Right atrium auricular region (tissue), 2 donors: Measurements from ENCODE around the gene JAZF1. TPM values are rescaled to one million over a fixed set of nuclear protein-coding genes. Genes with fewer than 3 reads are reported as not detected.
A peak's percentile ranks its signal among the peaks of the same experiment; 100 is the strongest.

Experiments
- DNase-seq: peaks from one replicate; pipeline ENCODE4 v3.0.0-alpha.2; 2019; ENCODE audit warnings: low spot score
- H3K27ac ChIP-seq, 2 donors: fragments of 200-600 bp; sonication (generic); 1 replicate in 1 of 2; 2 replicates in 1 of 2; pipeline ENCODE4 v1.5.1; 2016 to 2019
- H3K27me3 ChIP-seq, 2 donors: fragments of 200-600 bp; sonication (generic); one replicate each; pipeline versions ENCODE4 v1.5.1 to v1.6.0; 2017 to 2019
- H3K36me3 ChIP-seq: fragments of 200-600 bp; sonication (generic); one replicate; pipeline ENCODE4 v1.5.1; 2016
- H3K4me1 ChIP-seq, 2 donors: fragments of 200-600 bp; sonication (generic); one replicate each; pipeline versions ENCODE4 v1.5.1 to v1.6.0; 2017 to 2019
- H3K4me3 ChIP-seq, 2 donors: fragments of 200-600 bp; sonication (generic); 1 replicate in 1 of 2; 2 replicates in 1 of 2; pipeline ENCODE4 v1.5.1; 2017 to 2019; ENCODE audit warnings: mild to moderate bottlenecking in 1 of 2, moderate library complexity in 1 of 2
- H3K9me3 ChIP-seq, 2 donors: fragments of 200-600 bp; sonication (generic); one replicate each; pipeline ENCODE4 v1.5.1; 2019
- total RNA-seq, 2 donors: library from RNA; depleted of rRNA; stranded (reverse); fragments of >200 nt; gene quantifications; one replicate each; pipeline ENCODE4 v1.1.0, GENCODE V29; 2016
- TF ChIP-seq, protein P1 (sequence below), 2 donors: fragments of 200-600 bp; sonication (generic); IDR thresholded peaks; one replicate each; pipeline ENCODE4 v1.5.1; 2019; ENCODE audit warnings: antibody characterized with exemption in 2 of 2

The JAZF1 gene
- total RNA-seq, result 10 to 100 TPM; 13.2 to 18.5 TPM

DNA sequence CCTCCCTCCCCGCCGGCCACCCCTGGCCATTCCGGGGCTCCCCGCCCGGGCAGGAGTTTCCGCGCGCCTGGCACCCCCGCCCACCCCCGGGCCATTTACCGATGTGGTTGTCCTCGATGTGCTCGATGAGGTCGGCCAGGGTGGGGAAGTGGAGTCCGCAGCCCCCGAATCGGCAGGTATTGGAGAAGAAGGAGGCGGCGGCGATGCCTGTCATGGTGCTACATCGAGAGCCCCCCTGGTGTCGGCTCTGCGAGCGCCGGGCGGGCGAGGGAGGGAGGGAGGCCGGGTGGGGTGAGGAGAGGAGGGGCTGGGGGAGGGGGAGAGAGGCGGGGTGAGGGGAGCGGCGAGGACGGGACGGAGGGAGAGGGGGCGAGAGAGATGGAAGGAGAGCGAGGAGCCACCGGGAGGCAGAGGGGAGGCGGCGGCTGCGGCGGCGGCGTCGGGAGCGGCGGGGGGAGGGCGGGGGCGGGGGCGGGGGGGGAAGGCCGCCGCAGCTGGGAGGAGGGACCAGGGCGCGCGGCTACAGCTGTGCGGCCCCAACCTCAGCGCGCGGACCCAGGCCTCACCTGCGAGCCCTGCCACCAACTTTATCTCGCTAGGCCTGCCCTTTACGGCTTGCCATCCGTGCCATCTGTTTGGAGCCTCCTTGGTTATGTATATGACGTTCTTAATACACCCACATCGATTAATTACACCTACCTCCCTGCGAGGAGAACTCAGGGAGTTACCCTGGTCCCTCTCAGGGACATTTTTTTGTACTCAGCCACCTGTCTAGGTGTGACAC, at the start of gene JAZF1:
Gene JAZF1 (minus strand): TSS at position 432 of the 784 bp plus-strand sequence.
- DNase-seq, result no peak
- H3K9me3 ChIP-seq, result no peaks in the 10 kb centered on the region
- peak within 1 kb of the TSS; percentile 87 to 95 for H3K4me3 ChIP-seq
- H3K4me1 ChIP-seq, result peaks cover 0 to 43% of the 10 kb centered on the region in 2 donors
- peak within 1 kb of the TSS; percentile 90 to 93 for H3K27ac ChIP-seq
- TF ChIP-seq, protein P1, sequence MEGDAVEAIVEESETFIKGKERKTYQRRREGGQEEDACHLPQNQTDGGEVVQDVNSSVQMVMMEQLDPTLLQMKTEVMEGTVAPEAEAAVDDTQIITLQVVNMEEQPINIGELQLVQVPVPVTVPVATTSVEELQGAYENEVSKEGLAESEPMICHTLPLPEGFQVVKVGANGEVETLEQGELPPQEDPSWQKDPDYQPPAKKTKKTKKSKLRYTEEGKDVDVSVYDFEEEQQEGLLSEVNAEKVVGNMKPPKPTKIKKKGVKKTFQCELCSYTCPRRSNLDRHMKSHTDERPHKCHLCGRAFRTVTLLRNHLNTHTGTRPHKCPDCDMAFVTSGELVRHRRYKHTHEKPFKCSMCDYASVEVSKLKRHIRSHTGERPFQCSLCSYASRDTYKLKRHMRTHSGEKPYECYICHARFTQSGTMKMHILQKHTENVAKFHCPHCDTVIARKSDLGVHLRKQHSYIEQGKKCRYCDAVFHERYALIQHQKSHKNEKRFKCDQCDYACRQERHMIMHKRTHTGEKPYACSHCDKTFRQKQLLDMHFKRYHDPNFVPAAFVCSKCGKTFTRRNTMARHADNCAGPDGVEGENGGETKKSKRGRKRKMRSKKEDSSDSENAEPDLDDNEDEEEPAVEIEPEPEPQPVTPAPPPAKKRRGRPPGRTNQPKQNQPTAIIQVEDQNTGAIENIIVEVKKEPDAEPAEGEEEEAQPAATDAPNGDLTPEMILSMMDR (IDR thresholded peaks at IDR 0.05), result no peak
- H3K27me3 ChIP-seq, result no peaks in the 10 kb centered on the region
- H3K36me3 ChIP-seq, result no peaks in the 10 kb centered on the region

- Histone ChIP-seq H3K4me1 (no peaks in the 10 kb centered on the region), H3K4me3 (no peak overlapping the region), H3K36me3 (no peaks in the 10 kb centered on the region), H3K27ac (no peak overlapping the region), H3K27me3 (no peaks in the 10 kb centered on the region), H3K9me3 (no peaks in the 10 kb centered on the region)
- DNase-seq, result no peak
- TF ChIP-seq, protein P1 (IDR thresholded peaks at IDR 0.05), result no peak
These were observed 49.7 kb upstream of the JAZF1 start for GRCh38 chr7:28230261-28230660.

- TF ChIP-seq, protein P1 (IDR thresholded peaks at IDR 0.05), result no peak
- Histone ChIP-seq H3K4me1 (no peaks in the 10 kb centered on the region), H3K36me3 (no peaks in the 10 kb centered on the region), H3K4me3 (no peak overlapping the region), H3K9me3 (no peaks in the 10 kb centered on the region), H3K27ac (no peak overlapping the region), H3K27me3 (no peaks in the 10 kb centered on the region)
- no peak for DNase-seq
These were observed 47.8 kb upstream of the JAZF1 start for GRCh38 chr7:28228396-28228795.

GRCh38 chr7:28226003-28226402, 45.4 kb upstream of the JAZF1 start:
- no peaks in the 10 kb centered on the region for H3K27me3 ChIP-seq
- no peak overlapping the region for H3K27ac ChIP-seq
- H3K4me1 ChIP-seq, result no peaks in the 10 kb centered on the region
- H3K9me3 ChIP-seq, result no peaks in the 10 kb centered on the region
- DNase-seq, result no peak
- H3K4me3 ChIP-seq, result no peak overlapping the region
- TF ChIP-seq, protein P1 (IDR thresholded peaks at IDR 0.05), result no peak
- no peaks in the 10 kb centered on the region for H3K36me3 ChIP-seq

- no peak overlapping the region for H3K27ac ChIP-seq
- no peaks in the 10 kb centered on the region for H3K27me3 ChIP-seq
- TF ChIP-seq, protein P1 (IDR thresholded peaks at IDR 0.05), result no peak
- H3K36me3 ChIP-seq, result no peaks in the 10 kb centered on the region
- H3K4me3 ChIP-seq, result no peak overlapping the region
- H3K9me3 ChIP-seq, result no peaks in the 10 kb centered on the region
- no peak for DNase-seq
- H3K4me1 ChIP-seq, result no peaks in the 10 kb centered on the region
These were observed 45.0 kb upstream of the JAZF1 start for GRCh38 chr7:28225576-28225975.

DNA sequence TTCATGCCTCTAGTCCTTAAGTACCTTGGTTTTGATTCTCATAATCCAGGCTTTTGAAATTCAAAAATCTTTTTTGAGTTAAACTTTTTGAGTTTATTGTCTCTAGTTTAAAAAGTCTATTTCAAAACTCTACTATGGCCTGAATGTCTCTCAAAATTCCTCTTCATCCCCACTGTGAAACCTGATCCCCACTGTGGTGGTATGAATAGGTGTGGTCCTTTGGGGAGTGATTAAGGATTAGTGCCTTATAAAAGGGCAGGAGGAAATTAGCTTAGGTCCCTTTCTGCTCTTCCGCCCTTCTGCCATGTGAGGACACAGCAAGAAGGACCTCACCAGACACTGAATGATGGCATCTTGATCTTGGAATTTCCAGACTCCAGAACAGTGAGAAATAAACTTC, 44.1 kb upstream of the JAZF1 start:
- Histone ChIP-seq H3K4me1 (no peaks in the 10 kb centered on the region), H3K4me3 (no peak overlapping the region), H3K9me3 (no peaks in the 10 kb centered on the region), H3K27me3 (no peaks in the 10 kb centered on the region), H3K36me3 (no peaks in the 10 kb centered on the region), H3K27ac (no peak overlapping the region)
- DNase-seq, result no peak
- TF ChIP-seq, protein P1 (IDR thresholded peaks at IDR 0.05), result no peak
